Kidney (tissue), 14 donors: ENCODE data around the gene MYBBP1A. TPM values are rescaled to one million over a fixed set of nuclear protein-coding genes. Genes with fewer than 3 reads are reported as not detected.
A peak's percentile ranks its signal among the peaks of the same experiment; 100 is the strongest.

Experiments used
- DNase-seq, 5 donors: peaks; one replicate each; pipeline ENCODE4 v3.0.0-alpha.2; 2013 to 2020
- FAIRE-seq: peaks from 2 replicates; lab custom pipeline; 2012; peaks lifted over from hg19 to GRCh38; lab: Jason Lieb, UNC
- H3K27ac ChIP-seq, 2 donors: one replicate each; pipeline ENCODE4 v1.7.0; 2013; ENCODE audit warnings: low read depth in 2 of 2, low read length in 2 of 2, inconsistent platforms in 1 of 2
- H3K27me3 ChIP-seq: one replicate; pipeline ENCODE4 v1.7.1; 2013; ENCODE audit warnings: low read length, inconsistent platforms; ENCODE audit not compliant: control insufficient read depth, insufficient read depth
- H3K36me3 ChIP-seq, 3 donors: one replicate each; pipeline versions ENCODE4 v1.7.0 to v1.7.1; 2013; ENCODE audit warnings: low read length in 3 of 3, control low read depth in 1 of 3, inconsistent platforms in 1 of 3; ENCODE audit not compliant: insufficient read depth in 3 of 3, control insufficient read depth in 2 of 3
- H3K4me1 ChIP-seq, 3 donors: one replicate each; pipeline versions ENCODE4 v1.7.0 to v1.7.1; 2013; ENCODE audit warnings: low read length in 3 of 3, inconsistent platforms in 1 of 3, low read depth in 1 of 3; ENCODE audit not compliant: control insufficient read depth in 2 of 3, insufficient read depth in 2 of 3
- H3K4me3 ChIP-seq, 3 donors: one replicate each; pipeline versions ENCODE4 v1.7.0 to v1.8.1; 2013; ENCODE audit warnings: low read length in 3 of 3, control low read depth in 1 of 3, inconsistent platforms in 1 of 3
- H3K9ac ChIP-seq, 3 donors: one replicate each; pipeline versions ENCODE4 v1.7.0 to v1.7.1; 2013; ENCODE audit warnings: low read length in 3 of 3, control low read depth in 1 of 3, inconsistent platforms in 1 of 3
- H3K9me3 ChIP-seq, 3 donors: one replicate each; pipeline versions ENCODE4 v1.7.0 to v1.7.1; 2013; ENCODE audit warnings: low read length in 3 of 3, control low read depth in 1 of 3, inconsistent platforms in 1 of 3; ENCODE audit not compliant: control insufficient read depth in 2 of 3, insufficient read depth in 1 of 3
- CTCF ChIP-seq: IDR thresholded peaks from 3 replicates; pipeline ENCODE4 v1.5.1; 2012; ENCODE audit warnings: mild to moderate bottlenecking, moderate library complexity, borderline replicate concordance; ENCODE audit not compliant: insufficient read depth; ENCODE audit errors: extremely low read depth
- intact Hi-C: fragments of 100-400 bp; cut with DNase I; formaldehyde crosslinking; loops from one replicate; pipeline ENCODE4 v1.11.1; 2022
- polyA plus RNA-seq: library from polyadenylated mRNA; stranded (reverse); fragments of 350-450 nt; fragmentation: Illumina TruSeq; extraction: RNeasy Lipid Tissue Mini Kit (QIAGEN cat#74804); gene quantifications from one replicate; pipeline ENCODE4 v1.2.3, GENCODE V29; 2014; ENCODE audit warnings: low read depth, low replicate concordance; ENCODE audit not compliant: insufficient read depth
- total RNA-seq: library from RNA; stranded (reverse); fragmentation: NEBNext Ultra II Directional; extraction: Animal tissue kit (Norgen Biotek cat#: 25700); gene quantifications from one replicate; pipeline ENCODE4 v1.2.1, GENCODE V29; 2021
- donor health status: control.
- donor health status: control.
- donor health status: control.
- donor health status: control.
- donor health status: control.
- donor health status: DM: yes; HTN: yes; CAD: no.
- donor health status: Normal renal cell carcinoma (clear cell type).

MYBBP1A gene
- total and polyA plus RNA-seq, 2 donors from 2014 or later, result 11.9 to 51.6 TPM

GRCh38 chr17:4604111-4604644, 49.0 kb upstream of the MYBBP1A start:
- no peak for FAIRE-seq

GRCh38 chr17:4602041-4602440, 46.9 kb upstream of the MYBBP1A start:
- no peak overlapping the region for H3K27ac ChIP-seq
- intact Hi-C loops, result no loop called here
- H3K36me3 ChIP-seq, result peaks cover 0 to 24% (median 3%) of the 10 kb centered on the region in 3 donors
- peaks cover 0 to 6% (median 5%) of the 10 kb centered on the region in 3 donors for H3K4me1 ChIP-seq
- H3K27me3 ChIP-seq, result no peaks in the 10 kb centered on the region
- no peaks in the 10 kb centered on the region for H3K9me3 ChIP-seq
- H3K9ac ChIP-seq, result no peak overlapping the region
- no peak for FAIRE-seq
- TF ChIP-seq CTCF, result no peak
- H3K4me3 ChIP-seq, result no peak overlapping the region
- no peak for DNase-seq

More at GRCh38 chr17:4604111-4604644, 49.0 kb upstream of the MYBBP1A start:
- intact Hi-C loops, result no loop called here
- no peaks in the 10 kb centered on the region for H3K9me3 ChIP-seq
- H3K36me3 ChIP-seq, result peaks cover 0 to 22% (median 0%) of the 10 kb centered on the region in 3 donors
- no peaks in the 10 kb centered on the region for H3K27me3 ChIP-seq
- peaks cover 10 to 23% (median 18%) of the 10 kb centered on the region in 3 donors for H3K4me1 ChIP-seq
- no peak overlapping the region for H3K4me3 ChIP-seq
- peak overlapping the region in 1 of 2 donors; percentile 41 for H3K27ac ChIP-seq
- DNase-seq, result peak in 4 of 5 donors; percentile 68 to 87 (median 82)
- H3K9ac ChIP-seq, result no peak overlapping the region
- TF ChIP-seq CTCF, result no peak

GRCh38 chr17:4601326-4601725, 46.1 kb upstream of the MYBBP1A start:
- DNase-seq, result no peak
- no peaks in the 10 kb centered on the region for H3K9me3 ChIP-seq
- FAIRE-seq, result no peak
- H3K4me3 ChIP-seq, result no peak overlapping the region
- intact Hi-C loops, result no loop called here
- no peaks in the 10 kb centered on the region for H3K27me3 ChIP-seq
- H3K9ac ChIP-seq, result no peak overlapping the region
- H3K4me1 ChIP-seq, result peaks cover 0 to 5% (median 0%) of the 10 kb centered on the region in 3 donors
- no peak overlapping the region for H3K27ac ChIP-seq
- peaks cover 0 to 31% (median 4%) of the 10 kb centered on the region in 3 donors for H3K36me3 ChIP-seq
- TF ChIP-seq CTCF, result no peak
